Type B pancreatic cell (in vitro differentiated cells): ENCODE measurements around the gene KHDRBS1. TPM values are rescaled to one million over a fixed set of nuclear protein-coding genes. Genes with fewer than 3 reads are reported as not detected.

Experiments used
- DNase-seq: peaks from one replicate; pipeline ENCODE4 v3.0.0; 2021; ENCODE audit warnings: mixed read lengths; ENCODE audit not compliant: unreplicated experiment; ENCODE audit errors: extremely low spot score
- H3K27ac Mint-ChIP-seq: 2 replicates; pipeline ENCODE4 v1.8.0; 2021; ENCODE audit warnings: mild to moderate bottlenecking, mixed read lengths
- H3K27me3 Mint-ChIP-seq: 2 replicates; pipeline ENCODE4 v1.8.0; 2021; ENCODE audit warnings: mixed read lengths
- H3K36me3 Mint-ChIP-seq: 2 replicates; pipeline ENCODE4 v1.8.0; 2021; ENCODE audit warnings: mixed read lengths
- H3K4me1 Mint-ChIP-seq: one replicate; pipeline ENCODE4 v1.8.0; 2021; ENCODE audit warnings: mixed read lengths; ENCODE audit not compliant: unreplicated experiment
- H3K4me3 Mint-ChIP-seq: 2 replicates; pipeline ENCODE4 v1.8.0; 2021; ENCODE audit warnings: mild to moderate bottlenecking, mixed read lengths
- H3K9me3 Mint-ChIP-seq: 2 replicates; pipeline ENCODE4 v1.8.0; 2021; ENCODE audit warnings: mixed read lengths
- long read RNA-seq: library from polyadenylated mRNA; unstranded; transcript quantifications from one replicate; pipeline ENCODE4 v2.0.0, GENCODE V29; 2020
- total RNA-seq: library from RNA; stranded (reverse); gene quantifications from 2 replicates; pipeline ENCODE4 v1.2.1, GENCODE V29; 2021; ENCODE audit warnings: low replicate concordance
- TF ChIP-seq, protein P1 (sequence below): fragments of 200-600 bp; sonication (generic); conservative IDR thresholded peaks from 2 replicates; pipeline ENCODE4 v1.5.0; 2021; ENCODE audit warnings: antibody characterized with exemption, mild to moderate bottlenecking

The KHDRBS1 gene, protein sequence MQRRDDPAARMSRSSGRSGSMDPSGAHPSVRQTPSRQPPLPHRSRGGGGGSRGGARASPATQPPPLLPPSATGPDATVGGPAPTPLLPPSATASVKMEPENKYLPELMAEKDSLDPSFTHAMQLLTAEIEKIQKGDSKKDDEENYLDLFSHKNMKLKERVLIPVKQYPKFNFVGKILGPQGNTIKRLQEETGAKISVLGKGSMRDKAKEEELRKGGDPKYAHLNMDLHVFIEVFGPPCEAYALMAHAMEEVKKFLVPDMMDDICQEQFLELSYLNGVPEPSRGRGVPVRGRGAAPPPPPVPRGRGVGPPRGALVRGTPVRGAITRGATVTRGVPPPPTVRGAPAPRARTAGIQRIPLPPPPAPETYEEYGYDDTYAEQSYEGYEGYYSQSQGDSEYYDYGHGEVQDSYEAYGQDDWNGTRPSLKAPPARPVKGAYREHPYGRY
- total RNA-seq = 136 and 202 TPM in 2 replicates
- long read RNA-seq, partial matches to known transcripts = 33 of 39 reads
- long read RNA-seq, other reads (novel, unspliced or antisense) = 2 of 39 reads

DNA sequence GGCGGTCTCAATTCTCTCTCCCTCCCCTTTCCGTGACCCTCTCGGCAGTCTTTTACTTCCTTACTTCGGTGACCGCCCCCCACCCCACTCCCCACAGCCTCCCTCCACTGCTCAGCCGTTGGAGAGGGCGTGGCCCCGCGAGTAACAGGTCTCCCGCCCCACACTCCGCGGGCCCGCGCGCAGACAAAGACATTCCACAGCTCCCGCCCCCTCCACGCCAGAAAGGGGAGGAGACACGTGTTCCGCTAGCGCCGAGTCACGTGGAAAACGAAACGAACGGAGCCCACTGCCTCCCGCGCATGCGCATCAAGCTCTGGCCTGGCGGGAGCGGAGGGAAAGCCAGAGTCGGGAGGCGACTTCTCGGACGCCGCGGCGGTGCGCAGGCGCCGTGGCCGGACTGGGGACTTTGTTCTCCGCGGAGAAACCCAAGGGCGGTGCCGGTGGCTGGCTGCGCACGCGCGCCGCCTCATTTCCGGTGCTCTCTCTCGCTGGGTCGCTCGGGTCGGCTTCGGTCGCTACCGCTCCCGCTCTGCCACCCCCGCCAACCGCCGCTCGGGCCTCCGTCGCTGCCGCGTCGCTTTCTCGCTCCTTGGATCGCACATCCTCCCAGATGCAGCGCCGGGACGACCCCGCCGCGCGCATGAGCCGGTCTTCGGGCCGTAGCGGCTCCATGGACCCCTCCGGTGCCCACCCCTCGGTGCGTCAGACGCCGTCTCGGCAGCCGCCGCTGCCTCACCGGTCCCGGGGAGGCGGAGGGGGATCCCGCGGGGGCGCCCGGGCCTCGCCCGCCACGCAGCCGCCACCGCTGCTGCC, at the start of gene KHDRBS1:
TSS of gene KHDRBS1 (plus strand) at position 483 of the 813 bp plus-strand sequence. CDS start at position 611, 128 bp downstream.
- DNase-seq = peak; percentile 100
- TF ChIP-seq, protein P1, sequence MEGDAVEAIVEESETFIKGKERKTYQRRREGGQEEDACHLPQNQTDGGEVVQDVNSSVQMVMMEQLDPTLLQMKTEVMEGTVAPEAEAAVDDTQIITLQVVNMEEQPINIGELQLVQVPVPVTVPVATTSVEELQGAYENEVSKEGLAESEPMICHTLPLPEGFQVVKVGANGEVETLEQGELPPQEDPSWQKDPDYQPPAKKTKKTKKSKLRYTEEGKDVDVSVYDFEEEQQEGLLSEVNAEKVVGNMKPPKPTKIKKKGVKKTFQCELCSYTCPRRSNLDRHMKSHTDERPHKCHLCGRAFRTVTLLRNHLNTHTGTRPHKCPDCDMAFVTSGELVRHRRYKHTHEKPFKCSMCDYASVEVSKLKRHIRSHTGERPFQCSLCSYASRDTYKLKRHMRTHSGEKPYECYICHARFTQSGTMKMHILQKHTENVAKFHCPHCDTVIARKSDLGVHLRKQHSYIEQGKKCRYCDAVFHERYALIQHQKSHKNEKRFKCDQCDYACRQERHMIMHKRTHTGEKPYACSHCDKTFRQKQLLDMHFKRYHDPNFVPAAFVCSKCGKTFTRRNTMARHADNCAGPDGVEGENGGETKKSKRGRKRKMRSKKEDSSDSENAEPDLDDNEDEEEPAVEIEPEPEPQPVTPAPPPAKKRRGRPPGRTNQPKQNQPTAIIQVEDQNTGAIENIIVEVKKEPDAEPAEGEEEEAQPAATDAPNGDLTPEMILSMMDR = peak; percentile 20
- no peaks in the 10 kb centered on the region for H3K9me3 Mint-ChIP-seq
- H3K4me1 Mint-ChIP-seq = peaks cover 18% of the 10 kb centered on the region
- no peaks in the 10 kb centered on the region for H3K27me3 Mint-ChIP-seq
- peaks cover 10% of the 10 kb centered on the region for H3K36me3 Mint-ChIP-seq
- H3K4me3 Mint-ChIP-seq = peak within 1 kb of the TSS; percentile 98
- H3K27ac Mint-ChIP-seq = peak within 1 kb of the TSS; percentile 99

DNA sequence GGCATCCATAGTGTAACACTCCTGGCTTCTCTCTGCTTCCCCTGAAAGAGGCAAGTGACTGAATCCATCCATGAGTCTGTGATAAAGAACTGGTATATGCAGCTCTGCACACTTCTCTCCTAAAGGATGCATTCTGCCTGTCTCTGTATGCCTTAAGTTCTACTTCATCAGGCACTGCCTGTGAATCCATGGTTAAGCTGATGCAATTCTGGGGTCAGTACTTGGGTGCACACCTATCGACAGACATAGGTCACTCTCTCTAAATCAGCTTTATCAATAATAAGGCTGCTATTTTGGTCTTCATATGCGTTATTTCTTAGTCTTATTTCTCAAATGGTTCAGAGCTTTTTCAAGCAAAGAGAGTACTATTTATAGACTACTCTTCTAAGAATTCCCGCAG, 42.8 kb upstream of the KHDRBS1 start:
- H3K4me1 Mint-ChIP-seq = no peaks in the 10 kb centered on the region
- H3K27ac Mint-ChIP-seq = no peak overlapping the region
- DNase-seq = no peak
- TF ChIP-seq, protein P1 = no peak
- H3K27me3 Mint-ChIP-seq = no peaks in the 10 kb centered on the region
- H3K4me3 Mint-ChIP-seq = no peak overlapping the region
- no peaks in the 10 kb centered on the region for H3K36me3 Mint-ChIP-seq
- no peaks in the 10 kb centered on the region for H3K9me3 Mint-ChIP-seq

DNA sequence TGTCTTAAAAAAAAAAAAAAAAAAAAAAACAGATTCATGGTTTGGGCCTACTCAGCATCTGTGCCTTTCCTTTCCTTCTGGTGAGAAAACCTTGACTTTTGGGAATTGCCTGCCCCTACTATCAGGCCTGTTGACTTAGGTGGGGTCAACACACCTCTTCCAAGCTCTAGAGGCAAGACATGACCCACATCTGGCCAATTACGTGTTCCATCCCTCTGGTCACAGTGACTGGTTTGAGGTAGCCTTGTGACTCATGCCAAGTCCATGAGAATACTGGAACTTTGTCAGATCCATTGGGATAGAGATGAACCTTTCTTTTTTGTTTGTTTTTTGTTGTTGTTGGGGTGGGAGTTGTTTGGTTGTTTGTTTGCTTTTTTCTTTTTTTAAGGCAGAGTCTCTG, 37.3 kb upstream of the KHDRBS1 start:
- Mint-ChIP-seq H3K27me3 (no peaks in the 10 kb centered on the region), H3K36me3 (no peaks in the 10 kb centered on the region), H3K9me3 (no peaks in the 10 kb centered on the region), H3K27ac (no peak overlapping the region), H3K4me3 (no peak overlapping the region), H3K4me1 (peaks cover 11% of the 10 kb centered on the region)
- TF ChIP-seq, protein P1 = no peak
- no peak for DNase-seq

DNA sequence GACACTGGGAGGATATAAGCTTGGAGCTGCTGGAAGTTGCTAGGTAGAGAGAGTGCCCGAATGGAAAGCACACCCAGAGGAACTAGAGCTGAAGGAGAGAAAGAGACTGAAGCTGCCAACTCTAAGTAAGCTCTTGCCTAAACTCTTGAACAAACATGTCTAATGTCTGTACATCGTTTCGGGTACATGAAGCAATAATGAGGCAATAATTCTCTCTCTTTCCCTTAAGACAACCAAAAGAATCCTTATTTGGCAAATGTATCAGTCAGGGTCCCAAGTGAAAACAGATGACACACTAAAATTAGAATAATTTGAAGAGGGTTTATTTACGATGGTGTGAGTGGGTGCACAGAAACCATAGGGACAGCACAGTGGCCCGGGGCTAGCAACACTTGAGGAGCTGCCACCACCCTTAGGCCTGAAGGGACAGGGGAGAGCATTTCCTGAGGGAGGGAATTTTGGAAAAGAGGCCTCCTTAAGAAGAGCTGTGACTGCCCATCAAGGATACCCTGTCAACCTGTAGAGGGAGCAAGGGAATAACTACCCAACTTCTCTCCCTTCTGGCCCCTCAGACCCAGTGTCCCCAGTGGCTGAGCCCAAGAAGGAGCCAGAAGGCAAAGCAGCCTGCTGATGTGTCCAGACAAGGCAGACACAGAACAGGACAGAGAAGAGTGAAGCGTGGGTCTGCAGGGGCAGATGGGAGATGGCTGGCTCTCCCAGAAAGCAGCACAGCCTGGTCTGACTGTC, 36.1 kb upstream of the KHDRBS1 start:
- H3K4me1 Mint-ChIP-seq = peaks cover 18% of the 10 kb centered on the region
- H3K4me3 Mint-ChIP-seq = peak overlapping the region; percentile 41
- no peaks in the 10 kb centered on the region for H3K9me3 Mint-ChIP-seq
- TF ChIP-seq, protein P1 = peak; percentile 54
- no peaks in the 10 kb centered on the region for H3K36me3 Mint-ChIP-seq
- H3K27me3 Mint-ChIP-seq = no peaks in the 10 kb centered on the region
- DNase-seq = no peak
- H3K27ac Mint-ChIP-seq = no peak overlapping the region

DNA sequence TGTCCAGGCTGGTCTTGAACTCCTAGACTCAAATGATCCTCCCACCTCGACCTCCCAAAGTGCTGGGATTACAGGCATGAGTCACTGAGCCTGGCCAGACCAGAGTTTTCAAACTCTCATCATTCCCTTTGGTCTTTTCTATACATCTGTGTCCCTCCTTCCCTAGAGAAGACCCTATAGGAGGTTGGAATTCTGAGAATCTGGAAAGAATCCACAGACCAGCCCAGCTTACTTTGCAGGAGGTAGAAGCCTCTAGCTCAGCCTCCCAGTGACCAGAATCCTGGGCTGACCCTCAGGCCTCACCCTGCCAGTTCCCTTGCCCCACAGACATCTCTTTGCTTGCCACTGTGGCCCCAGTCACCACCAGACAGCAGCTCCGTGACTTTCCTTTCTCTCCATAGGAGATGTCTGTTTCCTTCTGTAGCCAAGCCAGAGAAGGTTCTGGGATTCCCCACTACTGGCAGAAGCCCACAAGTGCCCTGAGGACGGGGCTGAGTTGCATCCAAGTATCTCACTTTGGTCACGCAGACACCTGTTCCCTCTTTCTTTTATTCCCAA, 34.7 kb upstream of the KHDRBS1 start:
- Mint-ChIP-seq H3K9me3 (no peaks in the 10 kb centered on the region), H3K27ac (no peak overlapping the region), H3K4me3 (no peak overlapping the region), H3K4me1 (peaks cover 18% of the 10 kb centered on the region), H3K27me3 (no peaks in the 10 kb centered on the region), H3K36me3 (no peaks in the 10 kb centered on the region)
- no peak for DNase-seq
- TF ChIP-seq, protein P1 = no peak
